ENCODE measurements around the gene BTBD8.

The BTBD8 gene

DNA sequence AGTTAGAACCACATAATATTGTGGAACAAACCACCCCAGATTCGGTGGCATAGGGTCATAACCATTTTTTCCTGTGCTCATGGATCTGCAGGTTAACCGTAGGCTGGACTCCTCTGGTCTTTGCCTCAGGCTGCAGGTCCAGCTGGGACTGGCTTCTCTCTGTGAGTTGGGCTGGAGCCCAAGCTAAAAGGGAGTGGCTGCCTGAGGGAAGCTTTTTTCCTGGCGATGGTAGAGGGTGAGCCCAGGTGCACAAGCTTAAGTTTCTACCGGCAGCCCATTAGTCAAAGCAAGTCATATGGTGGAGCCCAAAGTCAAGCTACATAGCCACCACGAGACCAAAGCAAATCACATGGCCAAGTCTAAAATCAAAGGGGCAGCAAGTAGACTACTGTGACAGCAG, 36.5 kb upstream of the BTBD8 start:
- Histone ChIP-seq H4K20me1 (ENCODE audit: low read depth, low read length) (no peaks in the 10 kb centered on the region), H3K9me2 (replicated peaks; ENCODE audit: insufficient read depth, low read length) (no peaks in the 10 kb centered on the region), H3K27me3 (ENCODE audit: low read length) (no peaks in the 10 kb centered on the region), H3K79me2 (ENCODE audit: insufficient read depth, low read length) (no peaks in the 10 kb centered on the region), H3F3A (ENCODE audit: insufficient read depth) (no peaks in the 10 kb centered on the region), H2AFZ (ENCODE audit: low read depth, low read length, severe bottlenecking) (no peak overlapping the region), H3K4me3 (ENCODE audit: insufficient read depth, low read length, poor library complexity, severe bottlenecking) (no peak overlapping the region), H3K9me3 (ENCODE audit: insufficient read depth, low read length) (no peaks in the 10 kb centered on the region), H3K9ac (ENCODE audit: low read length) (no peak overlapping the region), H3K36me3 (ENCODE audit: low read length) (no peaks in the 10 kb centered on the region), H3K4me2 (ENCODE audit: low read depth, low read length, poor library complexity, severe bottlenecking) (no peak overlapping the region), H3K27ac (ENCODE audit: low read depth, low read length) (no peak overlapping the region)
- no peak for TF ChIP-seq EZH2phosphoT487 (conservative IDR thresholded peaks at IDR 0.05; ENCODE audit: low read length)
- TF ChIP-seq, protein P1, sequence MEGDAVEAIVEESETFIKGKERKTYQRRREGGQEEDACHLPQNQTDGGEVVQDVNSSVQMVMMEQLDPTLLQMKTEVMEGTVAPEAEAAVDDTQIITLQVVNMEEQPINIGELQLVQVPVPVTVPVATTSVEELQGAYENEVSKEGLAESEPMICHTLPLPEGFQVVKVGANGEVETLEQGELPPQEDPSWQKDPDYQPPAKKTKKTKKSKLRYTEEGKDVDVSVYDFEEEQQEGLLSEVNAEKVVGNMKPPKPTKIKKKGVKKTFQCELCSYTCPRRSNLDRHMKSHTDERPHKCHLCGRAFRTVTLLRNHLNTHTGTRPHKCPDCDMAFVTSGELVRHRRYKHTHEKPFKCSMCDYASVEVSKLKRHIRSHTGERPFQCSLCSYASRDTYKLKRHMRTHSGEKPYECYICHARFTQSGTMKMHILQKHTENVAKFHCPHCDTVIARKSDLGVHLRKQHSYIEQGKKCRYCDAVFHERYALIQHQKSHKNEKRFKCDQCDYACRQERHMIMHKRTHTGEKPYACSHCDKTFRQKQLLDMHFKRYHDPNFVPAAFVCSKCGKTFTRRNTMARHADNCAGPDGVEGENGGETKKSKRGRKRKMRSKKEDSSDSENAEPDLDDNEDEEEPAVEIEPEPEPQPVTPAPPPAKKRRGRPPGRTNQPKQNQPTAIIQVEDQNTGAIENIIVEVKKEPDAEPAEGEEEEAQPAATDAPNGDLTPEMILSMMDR (IDR thresholded peaks at IDR 0.05; ENCODE audit: insufficient read depth, low read length, poor library complexity, severe bottlenecking) = no peak

DNA sequence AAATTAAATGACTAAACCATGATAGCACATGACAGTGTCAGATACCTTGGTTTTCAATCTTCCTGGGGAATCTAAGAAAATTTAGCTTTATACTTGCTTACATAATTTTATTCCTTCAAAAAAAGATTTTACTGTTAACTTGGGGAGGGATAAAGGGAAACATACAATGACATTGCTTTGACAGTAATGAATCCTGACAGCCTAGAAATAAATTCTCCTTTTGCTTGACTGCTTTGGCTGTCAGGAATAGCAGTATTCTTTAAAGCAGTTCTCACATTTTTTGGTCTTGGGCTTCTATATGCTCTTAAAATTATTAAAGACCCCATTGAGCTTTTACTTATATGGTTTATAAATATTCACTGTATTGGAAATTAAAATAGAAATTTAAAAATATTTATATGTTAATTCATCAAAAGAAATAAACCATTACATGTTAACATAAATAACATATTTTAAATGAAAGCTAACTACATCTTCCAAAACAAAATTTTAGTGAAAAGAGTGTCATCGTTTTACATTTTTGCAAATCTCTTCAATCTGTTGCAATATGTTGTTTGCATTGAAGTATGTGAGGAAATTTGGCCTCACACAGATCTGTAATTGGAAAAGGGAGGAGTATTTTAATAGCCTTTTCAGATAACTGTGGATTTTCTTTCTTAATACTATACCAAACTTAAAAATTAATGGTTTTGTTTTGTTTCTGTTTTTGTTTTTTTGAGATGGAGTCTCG, 34.2 kb upstream of the BTBD8 start:
- TF ChIP-seq EZH2phosphoT487 (conservative IDR thresholded peaks at IDR 0.05; ENCODE audit: low read length) = no peak
- TF ChIP-seq, protein P1 (IDR thresholded peaks at IDR 0.05; ENCODE audit: insufficient read depth, low read length, poor library complexity, severe bottlenecking) = no peak
- no peaks in the 10 kb centered on the region for H3K27me3 ChIP-seq (ENCODE audit: low read length)
- H3F3A ChIP-seq (ENCODE audit: insufficient read depth) = no peaks in the 10 kb centered on the region
- no peak overlapping the region for H3K4me3 ChIP-seq (ENCODE audit: insufficient read depth, low read length, poor library complexity, severe bottlenecking)
- no peaks in the 10 kb centered on the region for H3K9me3 ChIP-seq (ENCODE audit: insufficient read depth, low read length)
- no peak overlapping the region for H2AFZ ChIP-seq (ENCODE audit: low read depth, low read length, severe bottlenecking)
- H3K4me2 ChIP-seq (ENCODE audit: low read depth, low read length, poor library complexity, severe bottlenecking) = no peak overlapping the region
- no peak overlapping the region for H3K9ac ChIP-seq (ENCODE audit: low read length)
- H3K9me2 ChIP-seq (replicated peaks; ENCODE audit: insufficient read depth, low read length) = no peaks in the 10 kb centered on the region
- no peak overlapping the region for H3K27ac ChIP-seq (ENCODE audit: low read depth, low read length)
- H4K20me1 ChIP-seq (ENCODE audit: low read depth, low read length) = no peaks in the 10 kb centered on the region
- no peaks in the 10 kb centered on the region for H3K79me2 ChIP-seq (ENCODE audit: insufficient read depth, low read length)
- H3K36me3 ChIP-seq (ENCODE audit: low read length) = no peaks in the 10 kb centered on the region

DNA sequence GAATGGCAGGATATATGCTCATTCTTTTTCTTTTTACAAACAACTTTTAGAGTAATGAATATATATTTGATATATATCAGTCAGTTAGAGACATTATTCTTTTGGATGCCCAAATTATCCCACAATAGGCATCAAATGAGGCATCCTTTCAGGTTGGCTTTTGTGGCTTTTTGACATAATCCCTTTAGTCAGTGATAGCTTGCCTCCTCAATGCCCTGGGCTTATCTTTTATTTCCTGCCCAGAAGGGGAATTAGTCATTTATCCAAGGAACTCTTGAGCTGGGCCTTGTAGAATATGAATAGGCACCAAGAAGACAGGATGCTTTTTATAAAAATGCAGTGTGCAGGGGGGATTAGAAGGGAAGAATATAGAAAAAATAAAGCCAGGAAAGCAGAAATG, 28.2 kb upstream of the BTBD8 start:
- Histone ChIP-seq H3K4me3 (ENCODE audit: insufficient read depth, low read length, poor library complexity, severe bottlenecking) (no peak overlapping the region), H3K36me3 (ENCODE audit: low read length) (no peaks in the 10 kb centered on the region), H3K4me2 (ENCODE audit: low read depth, low read length, poor library complexity, severe bottlenecking) (no peak overlapping the region), H4K20me1 (ENCODE audit: low read depth, low read length) (no peaks in the 10 kb centered on the region), H3K9ac (ENCODE audit: low read length) (no peak overlapping the region), H2AFZ (ENCODE audit: low read depth, low read length, severe bottlenecking) (no peak overlapping the region), H3K79me2 (ENCODE audit: insufficient read depth, low read length) (no peaks in the 10 kb centered on the region), H3K9me3 (ENCODE audit: insufficient read depth, low read length) (no peaks in the 10 kb centered on the region), H3F3A (ENCODE audit: insufficient read depth) (no peaks in the 10 kb centered on the region), H3K27ac (ENCODE audit: low read depth, low read length) (no peak overlapping the region), H3K27me3 (ENCODE audit: low read length) (no peaks in the 10 kb centered on the region), H3K9me2 (replicated peaks; ENCODE audit: insufficient read depth, low read length) (no peaks in the 10 kb centered on the region)
- no peak for TF ChIP-seq EZH2phosphoT487 (conservative IDR thresholded peaks at IDR 0.05; ENCODE audit: low read length)
- TF ChIP-seq, protein P1 (IDR thresholded peaks at IDR 0.05; ENCODE audit: insufficient read depth, low read length, poor library complexity, severe bottlenecking) = no peak

All from SU-DHL-6 (cell line).